KOPT-K1 (cell line): ENCODE results near the gene TFCP2L1.

Experiments
- H3K27ac ChIP-seq: fragments of 200-600 bp; sonication (generic); 2 replicates; pipeline ENCODE4 v1.5.1; 2016; ENCODE audit warnings: antibody characterized with exemption, mild to moderate bottlenecking, low read depth, low read length; ENCODE audit not compliant: poor library complexity, severe bottlenecking
- H3K36me3 ChIP-seq: fragments of 200-600 bp; sonication (generic); 2 replicates; pipeline ENCODE4 v1.5.1; 2017; ENCODE audit warnings: antibody characterized with exemption, mild to moderate bottlenecking, low read length, moderate library complexity; ENCODE audit not compliant: insufficient read depth
- H3K9me3 ChIP-seq: fragments of 200-600 bp; sonication (generic); 2 replicates; pipeline ENCODE4 v1.5.1; 2017; ENCODE audit warnings: antibody characterized with exemption, low read length, mild to moderate bottlenecking; ENCODE audit not compliant: insufficient read depth, poor library complexity, severe bottlenecking

The TFCP2L1 gene

DNA sequence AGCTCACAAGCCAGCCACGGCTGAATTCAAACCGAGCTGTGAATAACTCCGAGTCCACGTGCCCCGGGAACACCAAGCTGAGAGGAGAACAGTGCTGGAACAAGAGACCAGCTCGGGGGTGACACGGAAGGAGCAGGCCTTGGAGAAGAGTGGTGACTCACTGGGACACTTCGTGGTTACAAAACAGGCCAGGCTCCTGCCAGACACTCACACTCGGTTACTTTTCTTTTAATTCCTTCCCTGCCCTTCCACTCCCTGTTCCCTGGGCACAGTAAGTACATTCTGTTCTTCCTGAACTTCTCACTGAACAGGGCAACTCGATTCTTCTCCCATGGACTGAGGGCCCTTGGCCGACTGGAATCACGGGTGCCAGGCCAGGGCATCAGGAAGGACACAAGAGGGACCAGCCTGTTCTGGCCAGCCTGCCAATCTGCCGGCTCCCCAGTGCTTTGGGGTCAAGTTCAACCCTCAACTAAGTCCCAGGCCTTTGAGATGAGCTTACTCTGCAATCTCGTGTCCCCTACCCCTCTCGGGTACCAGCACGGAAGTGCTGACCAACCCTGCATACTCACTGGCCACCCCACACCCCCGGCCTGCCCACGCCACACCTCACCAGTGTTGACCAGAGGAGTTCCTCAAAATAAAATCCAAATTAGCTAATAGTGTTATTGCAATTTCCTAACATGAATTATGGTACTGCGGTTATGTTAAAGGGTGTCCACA lies 87.5 kb downstream of the TFCP2L1 start:
- Histone ChIP-seq H3K9me3 (no peaks in the 10 kb centered on the region), H3K36me3 (no peaks in the 10 kb centered on the region), H3K27ac (no peak overlapping the region)

DNA sequence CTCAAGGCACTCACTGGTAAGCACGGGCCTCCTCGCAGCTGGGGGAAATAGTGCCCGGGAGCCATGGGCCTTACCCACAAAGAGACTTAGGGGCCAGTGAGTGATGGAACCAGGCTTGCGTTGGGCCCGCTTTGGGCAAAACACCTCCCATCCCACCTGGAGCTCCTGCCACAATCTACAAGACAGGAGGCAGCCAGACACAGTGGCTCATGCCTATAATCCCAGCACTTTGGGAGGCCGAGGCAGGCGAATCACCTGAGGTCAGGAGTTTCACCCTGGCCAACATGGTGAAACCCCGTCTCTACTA lies 88.2 kb downstream of the TFCP2L1 start:
- H3K27ac ChIP-seq, result no peak overlapping the region
- no peaks in the 10 kb centered on the region for H3K9me3 ChIP-seq
- H3K36me3 ChIP-seq, result no peaks in the 10 kb centered on the region

DNA sequence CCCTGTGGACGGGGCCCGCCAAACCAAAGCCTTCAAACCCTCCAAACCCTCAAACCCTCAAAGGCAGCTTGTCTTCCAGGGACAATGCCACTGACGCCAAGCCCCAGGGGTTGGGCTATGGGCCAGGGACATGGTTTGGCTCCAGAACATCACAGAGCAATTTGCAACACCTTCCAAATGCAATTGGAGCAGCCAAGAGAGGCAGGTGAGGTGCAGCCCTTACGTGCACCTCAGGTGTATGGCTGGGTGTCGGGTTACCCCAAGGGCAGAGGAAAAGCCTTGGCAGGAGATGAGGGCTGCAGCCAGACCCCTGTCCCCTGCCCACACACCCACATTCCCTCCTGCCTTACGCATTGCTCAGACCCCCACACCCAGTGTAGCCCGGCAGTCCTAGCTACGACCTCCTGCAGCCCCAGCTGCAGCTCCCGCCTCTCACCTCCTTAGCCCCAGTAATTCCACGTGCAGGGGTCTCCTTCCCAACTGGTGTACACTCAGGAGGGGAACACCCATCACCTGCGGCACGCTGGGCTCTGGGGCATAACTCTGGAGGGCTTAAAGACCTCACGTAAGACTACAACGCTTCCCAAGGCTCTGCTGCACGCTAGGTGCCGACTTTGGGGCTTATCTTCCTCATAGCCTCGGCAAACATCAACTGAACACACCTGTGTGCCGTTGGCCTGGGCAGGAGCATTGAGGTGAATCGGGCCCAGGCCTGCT lies 88.7 kb downstream of the TFCP2L1 start:
- no peaks in the 10 kb centered on the region for H3K9me3 ChIP-seq
- no peak overlapping the region for H3K27ac ChIP-seq
- no peaks in the 10 kb centered on the region for H3K36me3 ChIP-seq

DNA sequence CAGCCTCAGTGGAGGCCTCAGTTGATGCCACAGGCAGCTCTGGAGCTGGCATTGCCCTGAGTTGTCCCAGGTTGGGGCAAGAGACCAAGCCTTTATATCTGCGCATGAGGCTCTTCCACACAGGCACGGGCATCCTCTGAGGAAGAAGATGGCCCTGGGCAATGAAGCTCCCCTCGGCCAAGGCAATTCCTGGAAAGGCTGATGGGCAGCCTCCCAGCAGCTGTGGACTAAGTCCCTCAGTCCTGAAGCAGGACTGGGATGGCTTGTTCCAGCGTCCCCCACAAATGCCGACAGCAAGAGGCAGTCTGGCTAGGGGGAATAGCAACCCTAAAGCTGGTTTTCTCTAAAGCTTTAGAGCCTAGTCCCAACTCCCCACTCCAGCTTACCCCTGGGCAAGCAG lies 90.0 kb downstream of the TFCP2L1 start:
- H3K27ac ChIP-seq, result no peak overlapping the region
- H3K9me3 ChIP-seq, result no peaks in the 10 kb centered on the region
- H3K36me3 ChIP-seq, result no peaks in the 10 kb centered on the region

DNA sequence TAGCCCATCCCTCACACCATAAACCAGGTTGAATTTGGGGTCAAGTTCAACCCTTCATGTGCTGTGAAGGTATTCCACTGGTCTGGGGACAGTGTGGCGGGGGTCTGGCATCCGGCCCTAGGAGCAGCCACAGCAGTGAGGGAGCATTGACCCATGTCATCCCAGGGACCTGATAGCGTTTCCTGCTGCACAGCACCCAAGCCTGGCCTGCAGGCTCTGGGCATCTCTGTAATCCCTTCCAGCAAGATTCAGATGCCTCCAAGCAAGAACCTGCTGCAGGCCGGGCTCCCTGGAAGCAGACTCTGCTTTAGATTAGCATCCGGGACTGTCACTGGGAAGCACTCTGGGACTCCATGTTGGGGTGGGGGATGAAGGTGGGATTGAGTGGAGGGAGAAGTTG lies 90.4 kb downstream of the TFCP2L1 start:
- no peak overlapping the region for H3K27ac ChIP-seq

DNA sequence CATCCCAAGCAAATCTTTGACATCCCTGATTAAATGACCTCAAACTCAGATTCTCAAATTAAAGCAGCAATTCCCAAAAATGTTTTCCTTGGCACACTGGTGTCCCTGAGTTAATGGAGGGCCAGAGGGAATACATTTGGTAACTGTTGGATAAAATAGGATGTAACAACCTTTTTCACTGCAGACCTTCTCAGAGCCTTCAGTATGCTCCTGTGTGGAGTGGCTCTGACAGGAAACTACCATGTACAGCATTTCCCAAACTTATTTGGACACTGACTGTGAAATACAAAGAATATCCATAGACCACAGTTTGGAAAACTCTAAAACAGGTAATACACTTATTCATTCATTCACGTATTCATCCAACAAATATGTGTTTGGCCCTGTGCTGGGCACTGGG lies 91.8 kb downstream of the TFCP2L1 start:
- Histone ChIP-seq H3K36me3 (no peaks in the 10 kb centered on the region), H3K27ac (no peak overlapping the region), H3K9me3 (no peaks in the 10 kb centered on the region)

More for the DNA sequence above, 90.4 kb downstream of the TFCP2L1 start:
- Histone ChIP-seq H3K36me3 (no peaks in the 10 kb centered on the region), H3K9me3 (no peaks in the 10 kb centered on the region)

DNA sequence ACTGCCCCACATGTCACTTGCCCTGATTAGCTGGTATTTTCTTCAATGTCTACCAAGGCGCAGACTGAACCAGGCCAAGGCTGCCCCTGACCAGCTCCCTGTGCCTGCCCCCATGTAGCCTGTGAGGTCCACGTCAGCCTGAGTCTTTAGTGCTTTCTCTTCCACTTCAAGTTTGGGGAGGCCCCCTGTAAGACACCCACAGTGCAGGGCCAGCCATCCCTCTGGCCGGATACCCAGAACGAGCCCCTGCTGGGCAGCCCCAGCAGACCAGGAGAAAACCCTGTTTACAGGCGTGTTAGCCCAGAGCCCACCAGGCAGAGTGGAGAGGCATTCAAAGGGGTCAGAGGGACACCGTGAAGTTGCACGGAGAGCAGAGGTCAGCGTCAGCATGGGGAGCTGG lies 92.4 kb downstream of the TFCP2L1 start:
- H3K36me3 ChIP-seq, result no peaks in the 10 kb centered on the region
- H3K9me3 ChIP-seq, result no peaks in the 10 kb centered on the region
- H3K27ac ChIP-seq, result no peak overlapping the region

DNA sequence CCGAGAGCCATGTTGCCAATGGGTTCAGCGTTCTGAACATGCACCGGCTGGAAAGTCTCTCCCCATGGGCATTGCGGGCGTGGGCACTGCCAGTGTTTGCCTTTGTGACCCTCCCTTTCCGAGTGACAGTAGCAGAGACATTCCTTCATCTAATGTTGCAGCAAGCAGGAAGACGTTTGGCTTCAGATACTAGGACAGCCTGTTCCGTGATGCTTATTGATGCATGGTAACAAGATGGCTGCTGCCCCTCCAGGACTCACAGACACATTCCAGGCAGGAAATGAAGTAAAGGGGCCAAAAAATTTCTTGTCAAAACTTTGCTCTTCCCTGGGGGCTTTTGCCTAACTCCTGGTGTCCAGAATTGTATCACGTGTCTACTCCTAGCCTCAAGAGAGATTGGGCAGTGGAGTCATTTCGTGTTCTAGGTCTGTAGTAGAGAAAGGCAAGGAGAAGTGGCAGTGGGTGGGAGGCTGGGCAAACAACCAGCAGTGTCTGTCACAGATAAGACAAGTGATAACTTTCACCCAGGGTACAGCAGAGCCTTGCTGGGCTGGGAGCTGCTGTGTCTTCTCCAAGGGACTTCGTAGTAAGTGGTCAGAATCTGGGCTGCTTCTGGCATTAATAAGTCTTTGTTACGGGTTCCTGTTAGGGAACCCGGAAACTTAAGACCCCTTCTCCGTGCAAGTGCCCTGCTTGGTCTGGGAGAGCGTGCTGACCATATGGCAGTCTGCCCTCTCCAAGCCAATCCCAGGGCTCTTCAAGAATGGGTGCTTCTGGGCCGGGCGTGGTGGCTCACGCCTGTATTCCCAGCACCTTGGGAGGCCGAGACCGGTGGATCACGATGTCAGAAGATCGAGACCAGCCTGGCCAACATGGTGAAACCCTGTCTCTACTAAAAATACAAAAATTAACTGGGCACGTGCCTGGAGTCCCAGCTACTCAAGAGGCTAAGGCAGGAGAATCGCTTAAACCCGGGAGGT lies 93.5 kb downstream of the TFCP2L1 start:
- no peaks in the 10 kb centered on the region for H3K36me3 ChIP-seq

DNA sequence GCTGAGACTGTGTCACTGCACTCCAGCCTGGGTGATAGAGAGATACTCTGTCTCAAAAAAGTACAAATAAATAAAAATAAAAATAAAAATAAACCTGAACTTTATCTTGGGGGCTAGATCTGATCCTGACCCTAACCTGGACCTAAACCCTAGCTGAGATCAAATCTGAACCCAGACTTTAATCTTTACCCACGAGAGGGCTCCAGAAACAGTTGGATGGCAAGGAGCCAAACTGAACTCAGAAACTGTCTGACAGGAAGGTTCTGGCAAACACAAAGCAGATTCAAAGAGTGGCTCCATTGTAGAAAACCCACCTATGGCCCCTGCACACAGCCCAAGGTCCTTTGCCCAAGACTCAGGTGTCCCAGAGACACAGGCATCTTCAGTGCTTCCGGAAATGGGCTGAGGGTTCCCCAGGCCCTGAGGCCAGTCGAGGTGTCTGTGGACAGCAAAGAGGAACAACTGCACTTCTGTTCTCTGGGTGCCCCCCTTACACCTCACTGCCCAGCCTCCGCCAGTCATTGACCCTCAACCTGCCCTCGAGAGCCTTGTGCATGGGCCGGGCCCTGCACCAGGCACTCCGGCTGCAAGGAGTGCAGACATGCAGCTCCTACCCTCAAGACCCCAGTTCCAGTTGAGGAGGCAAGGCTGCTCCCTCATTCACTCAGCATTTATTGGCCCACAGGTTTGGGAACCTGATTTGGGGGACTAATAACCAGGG lies 95.2 kb downstream of the TFCP2L1 start:
- H3K9me3 ChIP-seq, result no peaks in the 10 kb centered on the region
- H3K27ac ChIP-seq, result no peak overlapping the region
- H3K36me3 ChIP-seq, result no peaks in the 10 kb centered on the region

More for the DNA sequence above, 93.5 kb downstream of the TFCP2L1 start:
- H3K9me3 ChIP-seq, result no peaks in the 10 kb centered on the region
- H3K27ac ChIP-seq, result no peak overlapping the region

DNA sequence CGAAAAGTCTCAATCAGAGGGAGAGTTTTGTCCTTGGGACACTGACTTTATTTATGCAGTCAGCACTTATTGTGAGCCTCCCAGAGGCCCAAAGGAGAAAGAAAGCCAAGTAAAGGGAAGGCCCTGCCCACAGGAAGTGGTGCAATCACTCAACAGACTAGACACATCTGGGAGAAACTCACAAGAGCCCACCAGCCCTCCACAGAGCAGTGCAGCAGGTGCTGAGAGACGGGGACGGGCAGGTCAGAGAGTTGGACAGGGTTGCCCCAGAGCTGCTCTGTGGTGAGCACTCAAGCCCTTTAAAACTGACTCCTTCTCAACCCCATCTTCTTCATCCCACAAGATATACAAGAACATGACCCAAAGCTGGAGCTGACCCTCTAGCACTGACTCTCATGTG lies 96.0 kb downstream of the TFCP2L1 start:
- H3K27ac ChIP-seq, result no peak overlapping the region
- no peaks in the 10 kb centered on the region for H3K9me3 ChIP-seq
- no peaks in the 10 kb centered on the region for H3K36me3 ChIP-seq

DNA sequence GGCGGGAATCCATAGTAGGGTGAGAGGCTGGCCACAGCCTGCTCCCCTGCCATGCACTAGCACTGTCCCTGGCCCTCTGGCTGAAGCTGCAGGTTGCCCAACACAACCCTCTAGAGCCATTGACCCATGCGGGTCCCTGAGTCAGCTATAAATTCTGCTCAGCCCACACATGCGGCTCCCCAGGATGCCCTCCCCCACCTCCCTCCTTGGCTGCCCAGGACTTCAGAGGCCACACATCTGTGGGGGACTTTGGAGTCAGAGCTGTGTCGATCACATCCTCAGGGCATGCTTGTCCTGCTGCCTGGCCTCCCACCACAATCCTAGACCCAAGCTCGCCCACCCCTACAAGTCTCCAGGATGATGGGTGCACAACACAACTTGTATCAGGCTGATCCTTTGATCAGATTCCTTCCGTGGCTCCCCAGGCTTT lies 97.0 kb downstream of the TFCP2L1 start:
- Histone ChIP-seq H3K9me3 (no peaks in the 10 kb centered on the region), H3K27ac (no peak overlapping the region), H3K36me3 (no peaks in the 10 kb centered on the region)

DNA sequence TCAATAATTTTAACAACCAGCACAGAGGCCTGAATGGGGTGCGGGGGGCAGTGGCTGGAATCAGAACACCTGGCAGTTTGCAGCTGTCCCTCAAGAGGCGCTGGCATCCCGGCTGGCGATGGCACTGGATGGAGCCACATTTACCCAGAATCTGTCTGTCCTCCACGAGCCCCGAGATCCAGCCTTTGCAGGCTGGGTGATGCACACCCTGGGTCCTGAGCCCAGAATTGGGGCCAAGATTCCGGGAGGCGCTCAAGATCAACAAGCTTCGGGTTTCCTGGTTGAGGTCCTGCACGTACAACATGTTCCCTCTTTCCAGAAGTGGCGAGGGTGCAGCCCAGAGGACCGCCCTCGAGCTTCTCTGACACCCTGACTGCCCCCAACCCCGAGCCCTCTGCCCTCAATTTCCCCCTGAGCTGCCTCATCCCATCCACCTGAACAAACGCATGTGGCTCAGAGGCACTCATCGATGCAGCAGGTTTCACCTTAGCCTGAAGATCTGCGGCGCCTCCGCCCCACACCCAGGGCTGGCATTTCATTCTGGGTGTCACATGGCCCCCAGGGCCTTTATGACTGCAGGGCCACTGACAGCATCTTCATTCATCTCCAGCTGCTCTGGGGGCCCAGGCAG lies 97.5 kb downstream of the TFCP2L1 start:
- Histone ChIP-seq H3K9me3 (no peaks in the 10 kb centered on the region), H3K27ac (no peak overlapping the region), H3K36me3 (no peaks in the 10 kb centered on the region)

DNA sequence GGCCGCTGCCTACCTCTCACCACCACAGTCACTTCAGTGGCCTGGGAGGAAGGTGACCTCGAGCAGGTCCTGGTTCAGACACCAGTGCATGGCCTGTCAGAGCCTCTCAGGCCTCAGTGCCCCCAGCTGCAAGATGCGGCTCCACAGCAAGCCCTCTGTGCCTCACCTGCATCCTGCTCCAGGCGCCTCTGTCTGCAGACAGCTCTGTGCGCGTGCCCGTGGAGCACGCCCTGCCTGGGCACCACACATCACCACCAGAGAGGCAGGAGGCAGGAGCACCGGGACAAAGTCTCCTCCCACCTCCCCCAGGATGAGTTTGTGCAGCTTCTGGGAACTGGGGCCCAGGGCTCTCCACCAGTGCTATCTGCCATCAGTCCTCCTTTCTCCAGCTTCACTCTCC lies 98.7 kb downstream of the TFCP2L1 start:
- H3K36me3 ChIP-seq, result no peaks in the 10 kb centered on the region
- no peaks in the 10 kb centered on the region for H3K9me3 ChIP-seq
- no peak overlapping the region for H3K27ac ChIP-seq

DNA sequence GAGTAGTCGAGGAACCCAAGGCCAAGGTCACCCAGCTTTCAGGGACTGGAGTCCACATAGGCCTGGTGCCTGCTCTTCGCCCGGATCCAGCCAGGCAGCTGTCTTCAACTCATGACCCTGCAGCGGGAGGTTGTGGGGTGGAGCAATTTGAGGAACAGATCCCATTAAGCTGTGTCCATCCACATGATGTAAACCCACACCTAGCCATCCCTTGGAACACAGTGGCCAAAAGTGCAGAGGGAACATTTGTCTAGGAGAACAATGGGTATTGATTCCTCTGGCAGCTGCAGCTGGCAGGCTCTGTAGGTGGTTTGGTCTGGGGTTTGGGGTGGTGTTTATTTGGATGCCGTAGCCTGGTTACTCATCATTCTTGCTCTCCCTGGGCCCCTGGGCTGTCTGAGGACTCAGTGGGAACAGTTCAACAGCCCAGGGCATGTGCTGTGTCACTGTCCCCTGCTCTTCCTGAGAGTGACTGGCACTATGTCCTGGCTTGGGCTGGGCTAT lies 99.4 kb downstream of the TFCP2L1 start:
- Histone ChIP-seq H3K36me3 (no peaks in the 10 kb centered on the region), H3K27ac (no peak overlapping the region), H3K9me3 (no peaks in the 10 kb centered on the region)
